DOHH2 (cell line): ENCODE measurements around the gene ITPR3.

ENCODE experiments used
- H3F3A ChIP-seq: fragments of 200-600 bp; sonication (generic), shearing (Covaris generic); 2 replicates; pipeline ENCODE4 v1.6.0; 2016; ENCODE audit warnings: antibody characterized with exemption, mild to moderate bottlenecking; ENCODE audit not compliant: control insufficient read depth, insufficient read depth
- H3K27ac ChIP-seq: fragments of 200-600 bp; sonication (generic); 2 replicates; pipeline ENCODE4 v1.5.1; 2014; ENCODE audit warnings: low read depth, mild to moderate bottlenecking, low read length, moderate library complexity
- H3K27me3 ChIP-seq: fragments of 200-600 bp; sonication (generic); 2 replicates; pipeline ENCODE4 v1.6.1; 2014; ENCODE audit warnings: mild to moderate bottlenecking, low read length, mixed read lengths; ENCODE audit not compliant: control insufficient read depth
- H3K36me3 ChIP-seq: fragments of 200-600 bp; sonication (generic); 2 replicates; pipeline ENCODE4 v1.6.1; 2014; ENCODE audit warnings: mild to moderate bottlenecking, low read length, moderate library complexity, mixed read lengths; ENCODE audit not compliant: control insufficient read depth
- H3K4me1 ChIP-seq: fragments of 200-600 bp; sonication (generic); 2 replicates; pipeline ENCODE4 v1.6.1; 2014; ENCODE audit warnings: mild to moderate bottlenecking, low read length, mixed read lengths; ENCODE audit not compliant: control insufficient read depth
- H3K4me2 ChIP-seq: fragments of 200-600 bp; sonication (generic); 2 replicates; pipeline ENCODE4 v1.6.0; 2014; ENCODE audit warnings: mild to moderate bottlenecking, low read length, moderate library complexity
- H3K4me3 ChIP-seq: fragments of 200-600 bp; sonication (generic); 2 replicates; pipeline ENCODE4 v1.5.1; 2014; ENCODE audit warnings: mild to moderate bottlenecking, low read length, mixed read lengths
- H3K79me2 ChIP-seq: fragments of 200-600 bp; sonication (generic); 2 replicates; pipeline ENCODE4 v1.6.1; 2014; ENCODE audit warnings: mild to moderate bottlenecking, low read length, mixed read lengths; ENCODE audit not compliant: control insufficient read depth
- H3K9me2 ChIP-seq: fragments of 200-600 bp; sonication (generic); replicated peaks from 2 replicates; pipeline ENCODE4 v1.6.1; 2014; ENCODE audit warnings: mild to moderate bottlenecking, low read length, mixed read lengths; ENCODE audit not compliant: control insufficient read depth
- H3K9me3 ChIP-seq: fragments of 200-600 bp; sonication (generic); 2 replicates; pipeline ENCODE4 v1.6.1; 2014; ENCODE audit warnings: antibody characterized with exemption, low read length, mixed read lengths; ENCODE audit not compliant: control insufficient read depth, insufficient read depth
- H4K20me1 ChIP-seq: fragments of 200-600 bp; sonication (generic); 2 replicates; pipeline ENCODE4 v1.6.0; 2014; ENCODE audit warnings: low read depth, mild to moderate bottlenecking, antibody characterized with exemption, low read length, moderate library complexity; ENCODE audit not compliant: control insufficient read depth, insufficient read depth
- EZH2phosphoT487 ChIP-seq: fragments of 200-600 bp; sonication (generic); IDR thresholded peaks from 2 replicates; pipeline ENCODE4 v1.6.1; 2017; ENCODE audit warnings: borderline replicate concordance, mild to moderate bottlenecking, antibody characterized with exemption, low read length, moderate library complexity, mixed read lengths
- TF ChIP-seq, protein P1 (sequence below): fragments of 200-600 bp; sonication (generic); IDR thresholded peaks from one replicate; pipeline ENCODE4 v1.5.1; 2014; ENCODE audit warnings: antibody characterized with exemption, mild to moderate bottlenecking, low read depth, low read length; ENCODE audit not compliant: poor library complexity, severe bottlenecking

ITPR3 gene

DNA sequence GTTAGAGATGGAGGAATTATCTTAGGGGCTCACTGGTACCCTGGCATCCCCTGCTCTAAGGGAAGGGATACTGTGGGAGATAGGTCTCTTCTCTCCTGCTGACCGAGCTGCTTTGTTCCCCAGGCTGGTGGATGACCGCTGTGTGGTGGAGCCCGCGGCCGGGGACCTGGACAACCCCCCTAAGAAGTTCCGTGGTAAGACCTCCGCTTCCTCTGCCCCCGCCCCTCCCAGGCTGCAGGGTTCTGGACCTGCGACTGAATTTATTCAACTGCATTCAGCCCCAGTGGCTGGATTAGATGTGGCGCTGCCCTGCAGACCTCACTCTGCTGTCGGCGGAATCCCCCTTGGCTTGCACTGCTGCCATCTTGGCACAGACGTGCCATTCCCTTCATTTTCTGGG lies 19.2 kb downstream of the ITPR3 start:
- H3K27me3 ChIP-seq = no peaks in the 10 kb centered on the region
- H3K27ac ChIP-seq = no peak overlapping the region
- no peaks in the 10 kb centered on the region for H3F3A ChIP-seq
- TF ChIP-seq EZH2phosphoT487 = no peak
- peaks cover 9% of the 10 kb centered on the region for H4K20me1 ChIP-seq
- no peak overlapping the region for H3K4me3 ChIP-seq
- H3K4me1 ChIP-seq = no peaks in the 10 kb centered on the region
- H3K9me3 ChIP-seq = no peaks in the 10 kb centered on the region
- H3K9me2 ChIP-seq = no peaks in the 10 kb centered on the region
- peaks cover 74% of the 10 kb centered on the region for H3K36me3 ChIP-seq
- peaks cover 98% of the 10 kb centered on the region for H3K79me2 ChIP-seq
- no peak overlapping the region for H3K4me2 ChIP-seq

DNA sequence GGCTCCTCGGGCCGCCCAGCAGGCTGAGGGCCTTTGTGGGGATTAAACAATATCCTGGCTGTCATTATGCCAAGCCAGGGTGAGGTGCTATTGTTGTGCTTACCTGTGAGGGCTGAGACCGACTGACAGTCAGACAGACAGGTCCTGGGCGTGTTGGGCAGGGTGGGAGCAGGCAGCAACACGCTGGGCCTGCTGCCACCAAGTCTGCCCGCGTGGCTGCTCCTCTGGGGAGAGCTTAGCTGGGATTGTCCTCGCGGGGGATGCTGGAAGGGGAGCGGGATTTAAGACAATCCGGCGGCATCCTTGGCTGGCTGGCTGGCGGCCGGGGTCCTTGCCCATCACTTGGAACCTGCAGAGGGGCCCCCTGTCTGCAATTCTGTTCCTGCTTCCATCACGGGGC lies 20.0 kb downstream of the ITPR3 start:
- peaks cover 73% of the 10 kb centered on the region for H3K36me3 ChIP-seq
- TF ChIP-seq EZH2phosphoT487 = no peak
- TF ChIP-seq, protein P1, sequence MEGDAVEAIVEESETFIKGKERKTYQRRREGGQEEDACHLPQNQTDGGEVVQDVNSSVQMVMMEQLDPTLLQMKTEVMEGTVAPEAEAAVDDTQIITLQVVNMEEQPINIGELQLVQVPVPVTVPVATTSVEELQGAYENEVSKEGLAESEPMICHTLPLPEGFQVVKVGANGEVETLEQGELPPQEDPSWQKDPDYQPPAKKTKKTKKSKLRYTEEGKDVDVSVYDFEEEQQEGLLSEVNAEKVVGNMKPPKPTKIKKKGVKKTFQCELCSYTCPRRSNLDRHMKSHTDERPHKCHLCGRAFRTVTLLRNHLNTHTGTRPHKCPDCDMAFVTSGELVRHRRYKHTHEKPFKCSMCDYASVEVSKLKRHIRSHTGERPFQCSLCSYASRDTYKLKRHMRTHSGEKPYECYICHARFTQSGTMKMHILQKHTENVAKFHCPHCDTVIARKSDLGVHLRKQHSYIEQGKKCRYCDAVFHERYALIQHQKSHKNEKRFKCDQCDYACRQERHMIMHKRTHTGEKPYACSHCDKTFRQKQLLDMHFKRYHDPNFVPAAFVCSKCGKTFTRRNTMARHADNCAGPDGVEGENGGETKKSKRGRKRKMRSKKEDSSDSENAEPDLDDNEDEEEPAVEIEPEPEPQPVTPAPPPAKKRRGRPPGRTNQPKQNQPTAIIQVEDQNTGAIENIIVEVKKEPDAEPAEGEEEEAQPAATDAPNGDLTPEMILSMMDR = no peak
- H3K27ac ChIP-seq = no peak overlapping the region
- no peaks in the 10 kb centered on the region for H3F3A ChIP-seq
- peaks cover 9% of the 10 kb centered on the region for H4K20me1 ChIP-seq
- no peaks in the 10 kb centered on the region for H3K9me3 ChIP-seq
- no peak overlapping the region for H3K4me3 ChIP-seq
- H3K79me2 ChIP-seq = peaks cover 97% of the 10 kb centered on the region
- H3K27me3 ChIP-seq = no peaks in the 10 kb centered on the region
- no peak overlapping the region for H3K4me2 ChIP-seq
- H3K4me1 ChIP-seq = no peaks in the 10 kb centered on the region
- no peaks in the 10 kb centered on the region for H3K9me2 ChIP-seq

DNA sequence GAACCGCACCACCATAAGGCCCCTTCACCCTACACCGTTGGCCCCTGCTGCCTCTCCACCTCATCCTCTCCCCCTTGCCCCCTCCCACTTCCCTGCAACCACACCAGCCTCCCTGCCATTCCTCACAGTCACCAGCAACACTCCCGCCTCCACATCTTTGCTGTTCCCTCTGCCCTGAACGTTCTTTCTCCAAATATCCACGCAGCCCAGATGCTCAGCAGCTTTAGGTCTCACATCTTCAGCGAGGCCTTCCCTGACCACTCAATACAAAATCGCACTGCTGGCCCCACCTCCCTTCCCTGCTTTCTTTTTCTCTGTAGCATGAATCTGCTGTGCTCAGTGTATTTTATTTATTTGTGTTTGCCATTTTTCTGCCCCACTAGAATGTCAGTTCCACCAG lies 20.5 kb downstream of the ITPR3 start:
- Histone ChIP-seq H3K4me3 (no peak overlapping the region), H3K9me3 (no peaks in the 10 kb centered on the region), H3K36me3 (peaks cover 72% of the 10 kb centered on the region), H4K20me1 (peaks cover 6% of the 10 kb centered on the region), H3K4me2 (no peak overlapping the region), H3K27me3 (no peaks in the 10 kb centered on the region), H3K27ac (no peak overlapping the region), H3F3A (no peaks in the 10 kb centered on the region), H3K4me1 (no peaks in the 10 kb centered on the region), H3K9me2 (no peaks in the 10 kb centered on the region), H3K79me2 (peaks cover 96% of the 10 kb centered on the region)
- TF ChIP-seq, protein P1 = no peak
- no peak for TF ChIP-seq EZH2phosphoT487

DNA sequence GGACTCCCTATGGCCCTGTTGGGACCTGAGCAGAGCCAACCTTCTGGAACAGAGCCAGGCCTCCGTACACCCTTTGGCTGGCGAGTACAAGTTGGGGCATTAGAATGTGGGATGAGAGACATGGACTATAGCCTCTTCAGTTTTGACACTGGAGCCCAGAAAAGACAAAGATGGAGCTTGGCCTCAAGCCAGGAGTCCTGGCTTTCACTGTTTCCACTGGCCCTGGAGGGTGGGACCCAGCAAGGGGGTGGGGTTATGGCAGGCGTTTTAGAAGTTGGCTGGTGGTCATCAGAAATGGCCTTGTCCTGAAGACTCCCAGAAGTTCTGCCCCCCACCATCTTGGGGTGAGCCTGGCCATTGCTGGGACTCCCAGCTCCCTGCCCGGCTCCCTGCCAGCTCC lies 21.8 kb downstream of the ITPR3 start:
- H3K27me3 ChIP-seq = no peaks in the 10 kb centered on the region
- H3K79me2 ChIP-seq = peaks cover 94% of the 10 kb centered on the region
- no peak for TF ChIP-seq EZH2phosphoT487
- H3K9me2 ChIP-seq = no peaks in the 10 kb centered on the region
- peaks cover 6% of the 10 kb centered on the region for H4K20me1 ChIP-seq
- H3K4me2 ChIP-seq = no peak overlapping the region
- H3K36me3 ChIP-seq = peaks cover 73% of the 10 kb centered on the region
- no peak overlapping the region for H3K4me3 ChIP-seq
- no peak overlapping the region for H3K27ac ChIP-seq
- no peaks in the 10 kb centered on the region for H3K9me3 ChIP-seq
- no peaks in the 10 kb centered on the region for H3K4me1 ChIP-seq
- no peaks in the 10 kb centered on the region for H3F3A ChIP-seq
